GM12891 (cell line): ENCODE results near the gene SMARCC2.
A peak's percentile ranks its signal among the peaks of the same experiment; 100 is the strongest.

ENCODE experiments used
- POLR2A ChIP-seq: IDR thresholded peaks from 2 replicates; pipeline ENCODE4 v1.6.1; 2011; ENCODE audit warnings: low read depth, low read length, control low read depth
- POLR2AphosphoS5 ChIP-seq: IDR thresholded peaks from 2 replicates; pipeline ENCODE4 v1.6.1; 2011; ENCODE audit warnings: low read depth, low read length, control low read depth
- SPI1 ChIP-seq: IDR thresholded peaks from 2 replicates; pipeline ENCODE4 v1.6.1; 2011; ENCODE audit warnings: low read depth, low read length, control low read depth
- TAF1 ChIP-seq: IDR thresholded peaks from 2 replicates; pipeline ENCODE4 v1.6.1; 2011; ENCODE audit warnings: low read depth, low read length, control low read depth

DNA sequence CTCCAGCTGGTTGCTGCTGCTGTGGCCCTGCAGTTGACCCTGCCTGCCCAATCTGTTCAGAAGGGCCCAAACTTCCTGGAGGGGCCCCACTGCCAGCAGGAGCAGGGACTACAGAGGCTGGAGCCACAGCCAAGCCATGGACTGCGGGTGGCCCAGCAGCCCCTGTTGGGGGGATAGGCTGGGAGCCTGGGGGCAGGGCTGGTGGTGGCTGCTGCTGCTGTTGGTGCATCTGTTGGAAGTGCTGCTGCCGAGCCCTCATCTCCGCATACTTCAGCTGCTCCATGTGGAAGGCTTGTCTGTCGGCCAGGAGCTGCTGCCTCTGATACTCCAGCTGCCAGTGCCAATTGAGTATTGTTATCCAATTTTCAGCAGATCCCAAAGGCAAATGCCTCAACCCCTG is 23.9 kb downstream of the SMARCC2 start:
- peak; percentile 39; the same call in 1 of the 2 replicates for TF ChIP-seq POLR2AphosphoS5
- TF ChIP-seq POLR2A, result peak; percentile 54; the same call in 1 of the 2 replicates
- no peak for TF ChIP-seq TAF1
- no peak for TF ChIP-seq SPI1
